PC-3 (cell line): Measurements from ENCODE around the gene FBXO9.

Experiments used
- EZH2 ChIP-seq: fragments of 300-600 bp; sonication (generic); IDR thresholded peaks from one replicate; pipeline ENCODE4 v1.6.1; 2017; ENCODE audit warnings: antibody characterized with exemption, mild to moderate bottlenecking, low read length; ENCODE audit not compliant: unreplicated experiment
- EZH2phosphoT487 ChIP-seq: fragments of 300-600 bp; sonication (generic); IDR thresholded peaks from 2 replicates; pipeline ENCODE4 v1.6.1; 2018; ENCODE audit warnings: mild to moderate bottlenecking, antibody characterized with exemption, low read length, borderline replicate concordance
- TF ChIP-seq, protein P1 (sequence below): fragments of 300-600 bp; sonication (generic); conservative IDR thresholded peaks from 2 replicates; pipeline ENCODE4 v1.5.1; 2017; ENCODE audit warnings: antibody characterized with exemption, low read depth, mild to moderate bottlenecking, low read length

DNA sequence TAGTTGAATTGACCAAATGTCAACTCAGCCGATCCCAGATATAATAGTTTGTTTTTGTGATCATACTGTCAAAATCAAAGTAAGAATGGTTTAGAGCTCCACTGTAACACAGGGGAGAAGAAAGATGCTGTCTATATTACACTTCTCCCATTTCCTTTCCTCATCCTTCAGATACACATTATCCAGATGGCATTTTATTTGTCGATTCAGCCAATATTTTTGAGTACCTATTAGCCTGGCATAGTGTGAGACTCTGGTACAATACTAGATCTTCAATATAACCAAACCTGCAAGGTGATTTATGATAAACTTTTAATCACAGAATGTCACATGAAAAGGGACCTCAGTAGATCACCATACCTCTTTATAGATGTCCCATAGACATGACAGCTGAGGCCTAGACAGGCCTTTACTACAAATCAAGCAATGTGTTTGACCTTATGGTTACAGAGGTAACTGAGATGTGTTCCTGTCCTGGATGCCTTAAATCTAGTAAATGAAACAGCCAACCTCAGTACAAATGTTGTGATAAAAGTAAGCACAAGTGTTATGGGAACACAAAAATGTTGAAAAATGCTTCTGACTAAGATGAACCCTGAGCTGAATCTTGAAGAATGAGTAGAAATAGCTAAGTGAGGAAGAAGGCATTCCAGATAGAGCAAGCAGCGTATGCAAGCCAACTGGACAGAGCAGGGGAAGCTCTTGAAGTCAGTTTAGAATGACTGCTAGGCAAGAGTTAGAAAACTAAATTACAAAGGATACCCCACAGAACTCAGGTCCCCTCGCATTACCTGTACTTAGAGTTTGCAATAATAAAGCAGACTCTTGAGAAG lies 1.9 kb downstream of the FBXO9 start:
- TF ChIP-seq, protein P1, sequence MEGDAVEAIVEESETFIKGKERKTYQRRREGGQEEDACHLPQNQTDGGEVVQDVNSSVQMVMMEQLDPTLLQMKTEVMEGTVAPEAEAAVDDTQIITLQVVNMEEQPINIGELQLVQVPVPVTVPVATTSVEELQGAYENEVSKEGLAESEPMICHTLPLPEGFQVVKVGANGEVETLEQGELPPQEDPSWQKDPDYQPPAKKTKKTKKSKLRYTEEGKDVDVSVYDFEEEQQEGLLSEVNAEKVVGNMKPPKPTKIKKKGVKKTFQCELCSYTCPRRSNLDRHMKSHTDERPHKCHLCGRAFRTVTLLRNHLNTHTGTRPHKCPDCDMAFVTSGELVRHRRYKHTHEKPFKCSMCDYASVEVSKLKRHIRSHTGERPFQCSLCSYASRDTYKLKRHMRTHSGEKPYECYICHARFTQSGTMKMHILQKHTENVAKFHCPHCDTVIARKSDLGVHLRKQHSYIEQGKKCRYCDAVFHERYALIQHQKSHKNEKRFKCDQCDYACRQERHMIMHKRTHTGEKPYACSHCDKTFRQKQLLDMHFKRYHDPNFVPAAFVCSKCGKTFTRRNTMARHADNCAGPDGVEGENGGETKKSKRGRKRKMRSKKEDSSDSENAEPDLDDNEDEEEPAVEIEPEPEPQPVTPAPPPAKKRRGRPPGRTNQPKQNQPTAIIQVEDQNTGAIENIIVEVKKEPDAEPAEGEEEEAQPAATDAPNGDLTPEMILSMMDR, result no peak
- no peak for TF ChIP-seq EZH2
- TF ChIP-seq EZH2phosphoT487, result no peak
